HAP-1 (cell line): Measurements from ENCODE around the gene FUOM.

Experiments used
- DNase-seq, 2 experiments: peaks; one replicate each; pipeline ENCODE4 v3.0.0-alpha.2; 2016 to 2020; ENCODE audit warnings: low spot score in 2 of 2
- H3K27me3 ChIP-seq: fragments of 250-450 bp; sonication (Bioruptor Pico); 2 replicates; pipeline ENCODE4 v1.5.1; 2020; ENCODE audit warnings: low read depth, mild to moderate bottlenecking, moderate library complexity
- H3K36me3 ChIP-seq: fragments of 250-450 bp; sonication (Bioruptor Pico); replicated peaks from 2 replicates; pipeline ENCODE4 v1.5.1; 2020; ENCODE audit warnings: mild to moderate bottlenecking
- H3K4me1 ChIP-seq: fragments of 250-450 bp; sonication (Bioruptor Pico); 2 replicates; pipeline ENCODE4 v1.5.1; 2020; ENCODE audit warnings: mild to moderate bottlenecking
- H3K4me3 ChIP-seq: fragments of 250-450 bp; sonication (Bioruptor Pico); 2 replicates; pipeline ENCODE4 v1.5.1; 2020; ENCODE audit warnings: mild to moderate bottlenecking, moderate library complexity
- H3K9me3 ChIP-seq: fragments of 250-450 bp; sonication (Bioruptor Pico); 2 replicates; pipeline ENCODE4 v1.5.1; 2020; ENCODE audit warnings: mild to moderate bottlenecking, moderate library complexity
- in situ Hi-C: fragments of 300-500 bp; cut with MboI; formaldehyde crosslinking; loops from 3 replicates; pipeline ENCODE4 v1.14.3; 2020; ENCODE audit warnings: low sequenced_read_pairs, inconsistent platforms, mixed read lengths

Gene FUOM

DNA sequence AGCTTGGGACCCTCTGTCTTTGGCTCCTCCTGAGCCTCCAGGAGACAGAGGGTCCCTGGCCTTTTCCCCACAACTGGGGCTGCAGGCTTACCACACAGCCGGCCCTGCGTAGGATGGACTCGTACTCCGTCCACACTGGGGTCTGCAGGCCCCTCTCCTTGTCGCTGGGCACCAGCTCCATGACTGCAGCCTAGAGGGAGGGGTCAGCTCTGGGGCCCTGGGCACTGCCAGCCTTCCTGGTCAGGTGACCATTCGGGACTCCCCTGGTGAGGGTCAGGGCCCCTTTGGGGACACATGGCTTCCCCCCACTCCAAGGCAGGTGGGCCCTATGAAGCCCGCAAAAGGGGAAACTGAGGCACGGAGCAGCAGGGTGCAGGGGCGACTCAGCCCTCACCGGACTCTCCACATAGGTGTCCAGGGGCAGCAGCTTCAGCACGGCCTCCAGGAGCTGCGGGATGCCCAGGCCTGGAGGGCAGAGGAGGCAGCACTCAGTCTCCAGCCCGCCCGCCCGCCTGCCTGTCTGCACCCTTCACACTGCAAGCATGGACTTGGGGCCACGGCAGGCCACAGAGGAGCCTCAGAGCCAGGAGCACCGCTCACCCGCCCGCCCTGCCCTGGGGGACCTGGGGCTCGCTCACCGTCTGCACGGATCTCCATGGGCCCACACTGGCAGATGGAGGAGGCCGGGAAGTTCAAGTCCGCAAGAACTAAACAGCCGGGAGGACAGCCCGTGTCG, 1.1 kb downstream of the FUOM start:
- in situ Hi-C loops: no loop called here
- peak overlapping the region; percentile 72 for H3K4me3 ChIP-seq
- H3K9me3 ChIP-seq: no peaks in the 10 kb centered on the region

DNA sequence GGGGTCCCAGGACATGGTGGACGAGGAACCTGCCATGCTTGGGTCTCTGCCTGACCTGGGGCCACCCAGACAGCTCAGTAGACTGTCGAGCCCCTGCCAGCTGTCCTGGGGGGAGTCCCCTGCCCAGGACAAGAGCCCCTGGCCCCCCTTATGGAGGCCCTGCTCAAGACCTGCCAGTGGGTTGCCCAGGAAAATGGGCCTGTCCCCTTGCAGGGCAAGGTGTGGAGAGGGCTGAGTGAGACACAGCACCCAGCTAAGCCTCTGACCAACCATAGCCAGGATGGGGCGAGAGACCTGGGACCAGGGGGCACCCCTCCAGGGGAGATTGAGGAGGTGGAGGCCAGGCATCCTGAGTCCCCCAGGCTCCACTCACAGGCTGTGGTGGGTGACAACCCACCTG, 1.8 kb downstream of the FUOM start:
- no peaks in the 10 kb centered on the region for H3K27me3 ChIP-seq
- no peak for DNase-seq
- H3K36me3 ChIP-seq: peaks cover 13% of the 10 kb centered on the region
- in situ Hi-C loops: no loop called here
- no peaks in the 10 kb centered on the region for H3K9me3 ChIP-seq
- no peak overlapping the region; the same call in 1 of the 2 replicates for H3K4me3 ChIP-seq
- H3K4me1 ChIP-seq: peaks cover 7% of the 10 kb centered on the region

More for the DNA sequence above, 1.1 kb downstream of the FUOM start:
- no peak for DNase-seq
- Histone ChIP-seq H3K27me3 (no peaks in the 10 kb centered on the region), H3K36me3 (peaks cover 13% of the 10 kb centered on the region), H3K4me1 (peaks cover 7% of the 10 kb centered on the region)

DNA sequence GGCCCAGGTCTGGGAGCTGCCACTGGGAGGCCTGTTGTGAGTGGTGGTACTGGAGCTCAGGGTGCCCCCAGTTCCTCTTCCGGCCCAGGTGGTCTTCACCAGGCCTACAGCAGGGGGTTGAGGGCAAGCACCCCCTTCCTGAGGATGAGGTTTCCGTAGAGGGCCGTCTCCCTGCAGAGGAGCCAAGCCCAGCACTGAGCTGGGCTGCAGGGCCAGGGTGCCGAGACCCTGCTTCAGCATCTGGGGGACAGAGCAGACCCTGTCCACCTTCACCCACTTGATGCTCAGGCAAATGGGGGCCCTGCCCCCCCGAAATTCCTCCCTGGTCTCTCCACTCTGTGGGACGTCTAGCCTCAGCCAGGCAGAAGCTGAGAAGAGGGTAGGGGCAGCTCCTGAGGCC, 2.6 kb downstream of the FUOM start:
- Histone ChIP-seq H3K4me3 (no peak overlapping the region), H3K4me1 (peaks cover 7% of the 10 kb centered on the region)
- no peak for DNase-seq

DNA sequence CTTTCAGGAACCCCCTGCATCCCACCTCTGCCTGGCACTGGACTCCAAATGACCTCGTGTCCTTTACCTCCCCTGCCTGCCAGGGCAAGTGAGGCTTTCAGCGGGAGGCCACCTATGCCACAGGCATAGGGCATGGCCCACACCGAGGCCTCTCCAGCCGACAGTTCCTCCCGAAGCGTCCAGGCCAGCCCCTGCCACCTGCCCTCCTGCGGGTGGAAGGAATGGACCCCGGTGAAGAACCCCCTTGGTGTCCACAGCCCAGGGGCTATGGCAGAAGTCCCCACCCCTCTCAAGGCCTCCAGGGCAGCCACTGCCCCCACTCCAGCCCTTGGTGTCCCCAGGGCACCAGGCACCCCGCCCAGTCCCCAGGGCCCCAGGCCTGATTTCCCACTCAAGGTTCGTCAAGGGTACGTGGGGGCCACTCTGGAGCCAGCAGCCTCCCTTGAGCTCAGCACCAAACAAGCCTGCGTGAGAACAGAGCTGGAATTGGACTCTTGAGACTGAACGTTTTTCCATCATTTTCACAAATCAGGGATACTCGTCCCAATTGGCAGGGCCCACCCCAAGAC, 3.1 kb downstream of the FUOM start:
- peaks cover 13% of the 10 kb centered on the region for H3K36me3 ChIP-seq
- no peaks in the 10 kb centered on the region for H3K27me3 ChIP-seq
- DNase-seq: no peak
- peaks cover 7% of the 10 kb centered on the region for H3K4me1 ChIP-seq
- in situ Hi-C loops: no loop called here
- H3K4me3 ChIP-seq: no peak overlapping the region
- H3K9me3 ChIP-seq: no peaks in the 10 kb centered on the region

More for the DNA sequence above, 2.6 kb downstream of the FUOM start:
- Histone ChIP-seq H3K27me3 (no peaks in the 10 kb centered on the region), H3K9me3 (no peaks in the 10 kb centered on the region), H3K36me3 (peaks cover 13% of the 10 kb centered on the region)
- in situ Hi-C loops: no loop called here

DNA sequence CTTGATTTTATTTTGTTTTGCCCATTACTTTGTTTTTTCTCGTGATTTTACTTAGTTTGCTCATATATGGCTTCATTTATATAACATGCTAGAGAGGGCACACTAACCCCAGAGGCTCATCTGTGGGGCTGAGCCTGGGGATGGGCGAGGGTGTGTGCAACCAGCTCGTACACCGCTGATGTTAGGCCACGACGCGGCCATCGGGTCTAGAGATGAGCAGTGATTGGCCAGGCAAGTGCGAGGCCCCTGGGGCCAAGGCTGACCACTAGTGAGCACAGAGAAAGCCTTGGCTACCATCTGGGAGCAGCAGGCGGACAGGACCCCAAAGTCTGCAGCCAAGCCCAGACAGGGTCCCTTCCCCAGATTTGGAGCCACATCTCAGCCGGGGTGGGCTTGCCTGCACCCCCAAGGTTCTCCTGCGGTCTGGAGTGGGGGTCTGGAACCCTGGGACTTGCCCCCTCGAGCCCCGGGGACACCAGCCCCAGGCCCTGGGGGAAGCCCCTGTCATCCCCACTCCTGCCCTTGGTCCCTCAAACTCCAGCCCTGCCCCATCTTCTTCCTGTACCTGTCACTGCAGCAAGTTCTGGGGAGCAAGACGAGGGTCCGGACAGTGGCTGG, 3.7 kb downstream of the FUOM start:
- H3K36me3 ChIP-seq: peaks cover 13% of the 10 kb centered on the region
- peaks cover 7% of the 10 kb centered on the region for H3K4me1 ChIP-seq
- no peaks in the 10 kb centered on the region for H3K9me3 ChIP-seq
- in situ Hi-C loops: no loop called here
- DNase-seq: no peak
- H3K4me3 ChIP-seq: no peak overlapping the region
- H3K27me3 ChIP-seq: no peaks in the 10 kb centered on the region

DNA sequence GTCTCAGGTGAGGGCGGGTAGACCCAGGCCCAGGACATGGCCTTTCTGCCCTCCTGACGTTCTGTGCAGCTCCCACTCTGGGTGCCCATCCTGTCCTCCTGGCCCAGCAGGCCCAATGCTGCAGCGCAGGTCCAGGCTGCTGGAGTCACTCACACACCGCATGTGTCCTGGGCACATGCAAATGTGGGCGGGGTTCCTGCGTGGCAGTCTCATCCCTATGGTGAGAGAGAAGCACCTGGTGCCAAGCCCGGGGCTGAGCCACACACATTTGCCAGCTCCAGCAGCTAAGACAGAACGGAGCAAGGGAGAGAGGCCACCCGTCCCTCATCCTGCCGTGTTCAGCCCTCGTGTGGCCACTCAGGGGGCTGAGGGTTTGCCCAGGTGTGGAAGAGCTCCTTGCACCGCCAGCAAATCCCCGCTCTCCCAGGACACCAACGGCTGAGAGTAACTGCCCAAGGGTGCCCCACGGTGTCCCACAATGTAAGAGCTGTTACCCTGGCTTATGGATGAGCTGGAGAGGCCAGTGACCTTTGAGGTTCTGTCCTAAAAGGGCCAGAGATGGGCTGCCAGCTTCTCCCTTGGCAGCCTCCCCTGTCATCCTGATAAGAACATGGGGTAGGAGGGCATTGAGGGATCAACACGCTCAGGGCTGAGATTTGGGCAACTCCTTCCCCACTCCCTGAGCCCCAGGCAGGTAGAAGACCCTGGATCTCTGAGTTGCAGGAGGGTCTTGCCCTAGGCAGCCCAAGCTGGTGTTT, 4.4 kb downstream of the FUOM start:
- Histone ChIP-seq H3K4me1 (peaks cover 7% of the 10 kb centered on the region), H3K9me3 (no peaks in the 10 kb centered on the region), H3K27me3 (no peaks in the 10 kb centered on the region), H3K36me3 (peaks cover 13% of the 10 kb centered on the region), H3K4me3 (no peak overlapping the region)
- no peak for DNase-seq
- in situ Hi-C loops: no loop called here

DNA sequence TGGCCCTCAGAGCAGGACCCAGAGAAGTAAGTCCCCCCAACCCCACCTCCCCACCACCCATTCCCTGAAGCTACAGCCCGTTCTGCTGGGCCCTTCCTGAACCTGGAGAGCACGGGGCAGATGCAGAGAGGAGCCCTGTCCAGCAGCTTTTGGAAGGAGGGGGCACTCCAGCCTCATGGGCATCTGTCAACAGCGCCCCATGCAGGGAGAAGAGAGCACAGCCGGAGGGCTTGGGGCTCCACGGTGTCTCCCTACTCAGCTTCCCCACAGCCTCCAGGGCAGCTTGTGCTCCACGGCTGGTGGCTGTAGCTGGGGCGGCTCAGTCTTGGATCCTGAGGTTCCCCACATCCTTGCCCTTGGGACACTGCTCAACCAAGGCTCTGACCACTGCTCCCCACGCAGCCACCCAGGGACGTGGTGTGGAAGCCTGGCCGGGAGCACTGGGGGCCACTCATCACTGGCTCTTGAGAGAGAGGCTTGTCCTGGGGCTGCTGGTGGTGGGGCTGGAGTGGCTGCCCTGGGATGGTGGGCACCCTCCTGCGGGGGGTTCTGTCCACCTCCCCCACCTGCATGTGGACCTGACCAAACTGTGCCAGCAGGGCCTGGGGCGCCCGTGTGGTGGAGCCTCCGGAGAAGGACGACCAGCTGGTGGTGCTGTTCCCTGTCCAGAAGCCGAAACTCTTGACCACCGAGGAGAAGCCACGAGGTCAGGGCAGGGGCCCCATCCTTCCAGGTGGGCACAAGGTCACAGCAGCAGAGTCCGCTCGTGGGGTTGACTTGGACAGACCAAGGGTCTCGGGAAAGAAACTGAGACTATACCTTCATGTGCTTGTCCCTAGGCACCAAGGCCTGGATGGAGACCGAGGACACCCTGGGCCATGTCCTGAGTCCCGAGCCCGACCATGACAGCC, 6.2 kb downstream of the FUOM start:
- in situ Hi-C loops: no loop called here
- H3K36me3 ChIP-seq: peaks cover 13% of the 10 kb centered on the region
- no peaks in the 10 kb centered on the region for H3K27me3 ChIP-seq
- no peak for DNase-seq
- no peak overlapping the region for H3K4me3 ChIP-seq
- no peaks in the 10 kb centered on the region for H3K9me3 ChIP-seq
- H3K4me1 ChIP-seq: peaks cover 5% of the 10 kb centered on the region

DNA sequence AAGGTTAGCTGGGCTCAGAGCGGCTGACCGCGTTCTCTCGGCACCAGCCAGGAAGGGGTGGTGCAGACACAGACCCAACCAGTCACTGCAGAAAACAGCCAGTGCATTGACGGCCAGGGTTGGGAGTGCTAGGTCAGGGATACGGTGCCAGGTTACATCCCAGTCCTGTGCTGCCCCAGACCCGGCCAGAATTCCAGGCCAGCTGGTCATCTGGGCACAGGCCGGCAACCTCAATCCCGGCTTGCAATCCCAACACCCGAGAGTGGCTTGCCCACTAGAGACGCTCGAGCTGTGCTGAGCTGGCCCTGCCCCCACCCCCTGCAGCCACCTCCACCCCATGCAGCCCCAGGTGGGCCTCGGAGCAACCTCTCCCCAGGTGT, 6.9 kb downstream of the FUOM start:
- no peak for DNase-seq
- Histone ChIP-seq H3K4me1 (no peaks in the 10 kb centered on the region), H3K27me3 (no peaks in the 10 kb centered on the region), H3K36me3 (peaks cover 6% of the 10 kb centered on the region), H3K9me3 (no peaks in the 10 kb centered on the region), H3K4me3 (no peak overlapping the region)
- in situ Hi-C loops: no loop called here

DNA sequence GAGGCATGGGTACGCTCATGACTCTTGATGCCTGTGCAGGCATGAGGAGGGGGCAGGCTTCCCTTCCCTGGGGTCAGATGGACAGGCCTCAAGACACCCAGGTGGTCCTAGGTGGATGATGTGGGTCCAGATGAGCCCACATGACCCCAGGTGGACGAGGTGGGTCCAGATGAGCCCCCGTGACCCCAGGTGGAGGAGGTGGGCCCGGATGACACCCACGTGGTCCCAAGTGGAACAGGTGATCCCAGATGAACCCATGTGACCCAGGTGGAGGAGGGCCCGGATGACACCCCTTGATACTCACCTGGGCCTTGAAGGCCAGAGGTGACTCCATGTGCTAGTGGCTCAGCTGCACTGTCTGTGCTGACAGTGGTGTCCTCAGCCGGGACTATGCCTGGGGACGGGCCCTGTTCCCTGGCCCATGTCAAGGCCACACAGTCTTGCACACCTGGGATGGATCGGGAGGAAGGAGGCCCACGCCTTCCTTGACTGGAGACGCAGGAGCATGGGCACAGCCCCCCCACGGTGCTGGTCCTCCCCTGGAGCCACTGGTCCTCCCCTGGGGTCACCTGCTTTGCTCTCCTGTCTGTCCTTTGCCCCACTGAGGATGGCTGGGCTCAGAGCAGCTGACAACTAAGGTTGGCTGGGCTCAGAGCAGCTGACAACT, 7.4 kb downstream of the FUOM start:
- Histone ChIP-seq H3K27me3 (no peaks in the 10 kb centered on the region), H3K4me3 (no peak overlapping the region), H3K4me1 (no peaks in the 10 kb centered on the region), H3K9me3 (no peaks in the 10 kb centered on the region), H3K36me3 (peaks cover under 1% of the 10 kb centered on the region)
- DNase-seq: no peak
- in situ Hi-C loops: no loop called here

DNA sequence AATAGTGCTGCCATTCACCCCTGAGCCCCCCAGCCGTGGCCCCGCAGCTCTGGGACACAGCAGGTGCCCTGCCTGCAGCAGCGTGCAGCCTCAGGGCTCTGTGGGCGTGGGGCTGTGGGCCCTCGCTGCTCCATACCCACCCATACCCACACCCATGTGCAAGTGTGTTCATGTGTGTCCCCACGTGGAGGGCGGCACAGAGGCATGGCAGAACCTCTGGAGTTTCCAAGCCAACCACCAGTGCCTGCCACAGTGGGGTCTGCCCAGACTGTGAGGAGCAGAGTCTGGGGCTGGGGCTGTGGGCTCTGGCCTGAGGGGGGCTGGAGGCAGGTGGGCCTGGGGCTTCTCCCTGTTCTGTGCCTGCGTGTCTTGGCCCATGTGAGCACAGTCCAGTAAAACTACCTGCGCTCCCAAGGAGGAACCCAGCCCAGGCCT, 8.2 kb downstream of the FUOM start:
- Histone ChIP-seq H3K36me3 (no peaks in the 10 kb centered on the region), H3K27me3 (no peaks in the 10 kb centered on the region)
- in situ Hi-C loops: no loop called here

DNA sequence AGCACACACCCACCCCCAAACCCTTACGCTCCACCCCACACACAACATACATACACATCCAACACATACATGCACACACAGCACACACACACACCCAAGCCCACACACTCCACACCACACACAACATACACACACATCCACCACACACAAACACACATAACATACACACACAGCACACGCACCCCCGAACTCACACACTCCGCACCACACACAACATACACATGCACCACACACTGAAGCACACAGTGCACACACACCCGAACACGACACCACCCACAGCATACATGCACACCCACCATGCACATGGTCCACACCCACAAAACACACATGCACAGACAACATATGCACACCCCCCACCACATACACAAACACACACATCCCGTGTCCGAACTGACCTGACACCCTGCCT, 8.7 kb downstream of the FUOM start:
- in situ Hi-C loops: no loop called here
- Histone ChIP-seq H3K4me1 (no peaks in the 10 kb centered on the region), H3K27me3 (no peaks in the 10 kb centered on the region), H3K36me3 (no peaks in the 10 kb centered on the region), H3K4me3 (no peak overlapping the region), H3K9me3 (no peaks in the 10 kb centered on the region; the same call in 1 of the 2 replicates)
- no peak for DNase-seq

More for the DNA sequence above, 8.2 kb downstream of the FUOM start:
- no peak overlapping the region for H3K4me3 ChIP-seq
- no peak for DNase-seq
- H3K4me1 ChIP-seq: no peaks in the 10 kb centered on the region
- no peaks in the 10 kb centered on the region; the same call in 1 of the 2 replicates for H3K9me3 ChIP-seq

DNA sequence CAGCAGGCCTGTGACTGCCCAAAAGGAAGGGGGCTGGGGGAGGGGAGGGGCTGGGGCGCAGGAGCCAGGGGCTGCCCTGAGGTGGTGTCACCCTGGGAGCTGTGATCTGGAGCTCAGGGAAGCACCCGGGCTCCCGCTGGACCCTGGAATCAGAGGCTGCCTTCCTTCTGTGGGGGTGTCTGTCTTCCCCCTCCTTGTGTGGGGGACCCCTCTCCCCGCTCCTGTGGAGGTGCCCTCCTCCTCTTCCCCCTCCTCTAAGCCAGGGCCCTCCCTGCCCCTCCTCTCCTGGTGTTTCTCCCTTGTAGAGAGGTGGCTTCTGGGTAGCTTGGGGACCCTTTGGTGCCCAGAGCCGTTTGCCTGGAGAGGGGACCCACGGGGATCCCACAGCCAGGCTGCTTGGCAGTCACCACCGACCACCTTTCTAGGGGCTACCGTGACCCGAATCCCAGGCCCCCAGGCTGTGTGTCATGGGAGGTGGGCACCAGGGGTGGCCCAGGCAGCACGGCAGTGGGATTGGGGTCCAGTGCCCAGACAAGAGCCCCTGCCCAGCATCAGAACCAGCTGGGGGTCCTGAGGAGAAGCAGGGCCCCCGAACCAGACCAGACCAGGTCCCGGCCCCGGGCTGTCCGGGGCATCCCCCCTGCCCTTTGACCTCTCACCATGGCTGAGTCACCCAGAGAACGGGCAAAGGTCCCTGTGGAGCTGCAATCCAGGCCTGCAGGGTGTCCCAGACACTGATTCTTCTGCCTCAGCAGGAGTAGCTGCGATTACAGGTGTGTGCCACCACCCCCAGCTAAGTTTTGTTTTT, 9.9 kb downstream of the FUOM start:
- Histone ChIP-seq H3K27me3 (no peaks in the 10 kb centered on the region), H3K4me1 (no peaks in the 10 kb centered on the region), H3K4me3 (no peak overlapping the region), H3K9me3 (no peaks in the 10 kb centered on the region; the same call in 1 of the 2 replicates), H3K36me3 (no peaks in the 10 kb centered on the region)
- in situ Hi-C loops: no loop called here
- no peak for DNase-seq
